Erythroblast (primary cell): ENCODE results near the gene ITGAV.

Source experiments
- GATA1 ChIP-seq: IDR thresholded peaks from 2 replicates; pipeline ENCODE4 v1.6.1; 2011; ENCODE audit warnings: low read depth, mild to moderate bottlenecking, control low read depth, low read length, moderate library complexity
- POLR2A ChIP-seq: IDR thresholded peaks from 2 replicates; pipeline ENCODE4 v1.6.1; 2011; ENCODE audit warnings: mild to moderate bottlenecking, low read length

- TF ChIP-seq POLR2A (no peak), GATA1 (no peak)
Observed at GRCh38 chr2:186617771-186618170, 27.9 kb downstream of the ITGAV start.
